Osteocyte (in vitro differentiated cells): ENCODE data around the gene TPH1. TPM values are rescaled to one million over a fixed set of nuclear protein-coding genes. Genes with fewer than 3 reads are reported as not detected.

ENCODE experiments used
- DNase-seq: peaks from one replicate; pipeline ENCODE4 v3.0.0; 2021; ENCODE audit warnings: mixed read lengths; ENCODE audit not compliant: unreplicated experiment; ENCODE audit errors: extremely low spot score
- H3K27ac Mint-ChIP-seq: one replicate; pipeline ENCODE4 v1.8.0; 2021; ENCODE audit warnings: mild to moderate bottlenecking, mixed read lengths; ENCODE audit not compliant: unreplicated experiment
- H3K27me3 Mint-ChIP-seq: one replicate; pipeline ENCODE4 v1.8.0; 2021; ENCODE audit warnings: mixed read lengths; ENCODE audit not compliant: unreplicated experiment
- H3K36me3 Mint-ChIP-seq: one replicate; pipeline ENCODE4 v1.8.0; 2021; ENCODE audit warnings: mixed read lengths; ENCODE audit not compliant: unreplicated experiment
- H3K4me1 Mint-ChIP-seq: one replicate; pipeline ENCODE4 v1.8.0; 2021; ENCODE audit warnings: mixed read lengths; ENCODE audit not compliant: unreplicated experiment
- H3K4me3 Mint-ChIP-seq: one replicate; pipeline ENCODE4 v1.8.0; 2021; ENCODE audit warnings: mild to moderate bottlenecking, moderate library complexity, mixed read lengths; ENCODE audit not compliant: unreplicated experiment
- H3K9me3 Mint-ChIP-seq: one replicate; pipeline ENCODE4 v1.8.0; 2021; ENCODE audit warnings: mixed read lengths; ENCODE audit not compliant: unreplicated experiment
- long read RNA-seq: library from polyadenylated mRNA; unstranded; transcript quantifications from one replicate; pipeline ENCODE4 v2.0.0, GENCODE V29; 2021
- total RNA-seq: library from RNA; stranded (reverse); gene quantifications from 2 replicates; pipeline ENCODE4 v1.2.1, GENCODE V29; 2021
- TF ChIP-seq, protein P1 (sequence below): fragments of 200-600 bp; sonication (generic); IDR thresholded peaks from 2 replicates; pipeline ENCODE4 v1.5.0; 2021; ENCODE audit warnings: antibody characterized with exemption, mild to moderate bottlenecking, moderate library complexity

The TPH1 gene
- total RNA-seq = 0.11 and 0.31 TPM in 2 replicates
- long read RNA-seq = 0 reads

DNA sequence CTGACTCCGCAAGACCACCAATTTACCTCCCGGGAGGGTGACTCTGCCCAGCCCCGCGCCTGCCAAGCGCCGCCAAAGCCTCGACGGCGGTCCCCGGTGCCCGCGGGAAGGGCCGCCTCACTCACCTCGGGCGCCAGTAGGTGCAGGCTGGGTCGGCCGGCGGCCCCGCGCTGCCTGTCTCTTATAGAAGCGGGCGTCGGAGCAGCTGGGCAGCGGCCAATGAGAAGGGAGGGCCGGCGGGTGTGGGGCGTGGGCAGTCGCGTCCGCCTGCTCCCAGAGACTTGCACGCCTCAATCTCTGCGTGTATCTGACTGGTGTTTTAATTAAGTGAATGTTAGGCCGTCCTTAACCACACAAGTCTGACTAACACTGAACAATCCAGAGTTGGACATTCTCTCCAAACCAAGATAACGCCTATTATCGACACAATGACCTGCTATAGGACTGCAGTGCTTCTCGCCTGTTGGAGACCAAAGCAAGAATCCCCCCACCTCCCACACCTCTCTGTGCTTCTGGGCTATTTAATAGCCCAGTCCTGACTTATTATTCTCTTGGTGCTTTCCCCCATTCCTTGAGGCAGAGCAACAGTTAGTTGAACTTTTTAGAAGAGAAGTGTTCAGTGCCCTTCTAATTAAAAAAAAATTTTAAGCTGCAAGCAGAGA, at the start of gene TPH1:
Gene TPH1 (minus strand): TSS at position 154 of the 662 bp plus-strand sequence. CDS start 5,507 bp downstream, outside the sequence.
- Mint-ChIP-seq H3K4me3 (no peak within 1 kb of the TSS), H3K4me1 (peaks cover 2% of the 10 kb centered on the region), H3K27me3 (peaks cover 66% of the 10 kb centered on the region), H3K36me3 (peaks cover 8% of the 10 kb centered on the region), H3K9me3 (peaks cover 20% of the 10 kb centered on the region), H3K27ac (no peak within 1 kb of the TSS)
- TF ChIP-seq, protein P1, sequence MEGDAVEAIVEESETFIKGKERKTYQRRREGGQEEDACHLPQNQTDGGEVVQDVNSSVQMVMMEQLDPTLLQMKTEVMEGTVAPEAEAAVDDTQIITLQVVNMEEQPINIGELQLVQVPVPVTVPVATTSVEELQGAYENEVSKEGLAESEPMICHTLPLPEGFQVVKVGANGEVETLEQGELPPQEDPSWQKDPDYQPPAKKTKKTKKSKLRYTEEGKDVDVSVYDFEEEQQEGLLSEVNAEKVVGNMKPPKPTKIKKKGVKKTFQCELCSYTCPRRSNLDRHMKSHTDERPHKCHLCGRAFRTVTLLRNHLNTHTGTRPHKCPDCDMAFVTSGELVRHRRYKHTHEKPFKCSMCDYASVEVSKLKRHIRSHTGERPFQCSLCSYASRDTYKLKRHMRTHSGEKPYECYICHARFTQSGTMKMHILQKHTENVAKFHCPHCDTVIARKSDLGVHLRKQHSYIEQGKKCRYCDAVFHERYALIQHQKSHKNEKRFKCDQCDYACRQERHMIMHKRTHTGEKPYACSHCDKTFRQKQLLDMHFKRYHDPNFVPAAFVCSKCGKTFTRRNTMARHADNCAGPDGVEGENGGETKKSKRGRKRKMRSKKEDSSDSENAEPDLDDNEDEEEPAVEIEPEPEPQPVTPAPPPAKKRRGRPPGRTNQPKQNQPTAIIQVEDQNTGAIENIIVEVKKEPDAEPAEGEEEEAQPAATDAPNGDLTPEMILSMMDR = no peak
- no peak for DNase-seq

GRCh38 chr11:18093959-18094358, 47.9 kb upstream of the TPH1 start:
- no peak for DNase-seq
- Mint-ChIP-seq H3K9me3 (no peaks in the 10 kb centered on the region), H3K27me3 (no peaks in the 10 kb centered on the region), H3K4me1 (no peaks in the 10 kb centered on the region), H3K4me3 (no peak overlapping the region), H3K36me3 (peaks cover 38% of the 10 kb centered on the region), H3K27ac (no peak overlapping the region)
- TF ChIP-seq, protein P1 = no peak

- TF ChIP-seq, protein P1 = no peak
- no peak overlapping the region for H3K4me3 Mint-ChIP-seq
- no peak overlapping the region for H3K27ac Mint-ChIP-seq
- DNase-seq = no peak
- H3K9me3 Mint-ChIP-seq = no peaks in the 10 kb centered on the region
- no peaks in the 10 kb centered on the region for H3K4me1 Mint-ChIP-seq
- peaks cover 56% of the 10 kb centered on the region for H3K36me3 Mint-ChIP-seq
- H3K27me3 Mint-ChIP-seq = no peaks in the 10 kb centered on the region
Observed at GRCh38 chr11:18091731-18092130, 45.7 kb upstream of the TPH1 start.

GRCh38 chr11:18088966-18089365, 42.9 kb upstream of the TPH1 start:
- no peak for DNase-seq
- Mint-ChIP-seq H3K27me3 (no peaks in the 10 kb centered on the region), H3K36me3 (peaks cover 54% of the 10 kb centered on the region), H3K9me3 (no peaks in the 10 kb centered on the region), H3K4me1 (no peaks in the 10 kb centered on the region), H3K27ac (no peak overlapping the region), H3K4me3 (no peak overlapping the region)
- TF ChIP-seq, protein P1 = no peak

DNA sequence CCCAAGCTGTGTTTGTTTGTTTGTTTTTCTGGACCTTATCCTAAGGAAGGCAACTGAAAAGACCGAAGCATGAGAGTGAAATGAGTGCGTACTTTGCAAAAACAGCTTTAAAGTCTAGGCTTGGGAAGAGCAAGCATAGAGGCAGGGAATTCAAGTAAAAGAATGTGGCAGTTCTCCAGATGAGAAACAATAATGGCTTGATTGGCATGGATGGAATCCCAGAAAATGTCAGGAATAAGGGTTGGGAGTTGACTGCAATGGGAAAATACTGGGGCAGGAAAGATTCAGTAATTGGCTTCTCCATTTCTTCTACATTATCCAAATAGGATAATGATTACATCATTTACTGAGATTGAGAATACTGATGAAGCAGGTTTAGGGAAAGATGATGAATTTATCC, 42.3 kb upstream of the TPH1 start:
- Mint-ChIP-seq H3K27ac (no peak overlapping the region), H3K4me1 (no peaks in the 10 kb centered on the region), H3K36me3 (peaks cover 52% of the 10 kb centered on the region), H3K4me3 (no peak overlapping the region), H3K27me3 (no peaks in the 10 kb centered on the region), H3K9me3 (no peaks in the 10 kb centered on the region)
- no peak for DNase-seq
- TF ChIP-seq, protein P1 = no peak
